ENCODE measurements around the gene ARSG. TPM values are rescaled to one million over a fixed set of nuclear protein-coding genes. Genes with fewer than 3 reads are reported as not detected.
"Not testable (repeated sequence)": the region's sequence is repeated elsewhere in the genome, so short reads cannot be mapped to it uniquely, and the experiment has no call there.

The ARSG gene
- total and polyA plus RNA-seq, 7 donors, result 1.7 to 6.1 (median 2.5) TPM

- TF ChIP-seq CTCF (IDR thresholded peaks at IDR 0.05), result no peak
- H3K36me3 ChIP-seq (ENCODE audit: insufficient read depth in 1 of 2, low read depth in 1 of 2), result no peaks in the 10 kb centered on the region
- no peak overlapping the region for H3K4me3 ChIP-seq
- intact Hi-C loops (cut with DNase I), result no loop called here
- ATAC-seq (peak; percentile 49 to 84 (median 75)), DNase-seq (peak in 1 of 2 donors; percentile 70)
- no peaks in the 10 kb centered on the region for H3K9me3 ChIP-seq
- H3K4me1 ChIP-seq, result no peaks in the 10 kb centered on the region
- H3K27ac ChIP-seq, result no peak overlapping the region
- WGBS, 3 donors, result 48 to 91% (median 88%) methylated on average over 5 of the region's 5 CpGs
- no peaks in the 10 kb centered on the region for H3K27me3 ChIP-seq (ENCODE audit: insufficient read depth in 3 of 3, low read length in 2 of 3)
These were observed 77.1 kb downstream of the ARSG start for GRCh38 chr17:68368387-68368786.

- no peaks in the 10 kb centered on the region for H3K27me3 ChIP-seq (ENCODE audit: insufficient read depth in 3 of 3, low read length in 2 of 3)
- no peak overlapping the region for H3K27ac ChIP-seq
- H3K36me3 ChIP-seq (ENCODE audit: insufficient read depth in 1 of 2, low read depth in 1 of 2), result no peaks in the 10 kb centered on the region
- H3K4me1 ChIP-seq, result peaks cover 35% of the 10 kb centered on the region
- H3K9me3 ChIP-seq, result no peaks in the 10 kb centered on the region
- no peak overlapping the region for H3K4me3 ChIP-seq
- no peak for TF ChIP-seq CTCF (IDR thresholded peaks at IDR 0.05)
- no peak for ATAC-seq
- 90 to 94% (median 92%) methylated on average over 8 of the region's 8 CpGs for WGBS, 3 donors
- no peak for DNase-seq
- intact Hi-C loops (cut with DNase I), result loop anchor here in 1 of 2 donors (2.0 kb wide), 1 partner anchor 47 kb away; no protein-coding TSS in a partner anchor
These were observed 84.3 kb downstream of the ARSG start for GRCh38 chr17:68375566-68375965.

GRCh38 chr17:68376178-68376577 lies 84.9 kb downstream of the ARSG start:
- H3K27ac ChIP-seq; H3K4me3 ChIP-seq; H3K36me3 ChIP-seq (ENCODE audit: insufficient read depth in 1 of 2, low read depth in 1 of 2); DNase-seq; H3K9me3 ChIP-seq; ATAC-seq; intact Hi-C loops (cut with DNase I); H3K27me3 ChIP-seq (ENCODE audit: insufficient read depth in 3 of 3, low read length in 2 of 3): not testable (repeated sequence)
- H3K4me1 ChIP-seq, result peaks cover 36% of the 10 kb centered on the region
- WGBS, 3 donors, result 67 to 95% (median 95%) methylated on average over 2 of the region's 2 CpGs

- ATAC-seq (peak in 1 of 4 donors; percentile 1), DNase-seq (no peak)
- no peak for TF ChIP-seq CTCF (IDR thresholded peaks at IDR 0.05)
- H3K36me3 ChIP-seq (ENCODE audit: insufficient read depth in 1 of 2, low read depth in 1 of 2), result no peaks in the 10 kb centered on the region
- H3K9me3 ChIP-seq, result no peaks in the 10 kb centered on the region
- 31 to 38% (median 37%) methylated on average over 8 of the region's 8 CpGs for WGBS, 3 donors
- intact Hi-C loops (cut with DNase I), result loop anchor here (1.0 to 2.0 kb wide), 2 partner anchors 54 to 87 kb away; partner anchors contain the start of genes ARSG (in 1 of the 2) and SLC16A6 (in 1 of the 2)
- H3K27me3 ChIP-seq (ENCODE audit: insufficient read depth in 3 of 3, low read length in 2 of 3), result no peaks in the 10 kb centered on the region
- H3K4me3 ChIP-seq, result peak overlapping the region; percentile 41
- H3K27ac ChIP-seq, result peak overlapping the region; percentile 89
- peaks cover 41% of the 10 kb centered on the region for H3K4me1 ChIP-seq
These were observed 86.5 kb downstream of the ARSG start for GRCh38 chr17:68377771-68378267.

GRCh38 chr17:68378268-68379176 lies 87.2 kb downstream of the ARSG start:
- TF ChIP-seq CTCF (IDR thresholded peaks at IDR 0.05), result no peak
- 4 to 9% (median 5%) methylated on average over 21 of the region's 21 CpGs for WGBS, 3 donors
- peak; percentile 90 to 94 (median 91) for ATAC-seq
- H3K9me3 ChIP-seq, result no peaks in the 10 kb centered on the region
- DNase-seq, result peak; percentile 99
- H3K27me3 ChIP-seq (ENCODE audit: insufficient read depth in 3 of 3, low read length in 2 of 3), result no peaks in the 10 kb centered on the region
- peak overlapping the region; percentile 89 for H3K27ac ChIP-seq
- intact Hi-C loops (cut with DNase I), result loop anchor here (1.0 to 2.0 kb wide), 2 partner anchors 54 to 88 kb away; partner anchors contain the start of genes ARSG (in 1 of the 2) and SLC16A6 (in 1 of the 2)
- H3K4me3 ChIP-seq, result peak overlapping the region; percentile 41
- H3K36me3 ChIP-seq (ENCODE audit: insufficient read depth in 1 of 2, low read depth in 1 of 2), result no peaks in the 10 kb centered on the region
- peaks cover 41% of the 10 kb centered on the region for H3K4me1 ChIP-seq
